Effector memory CD4-positive, alpha-beta T cell (primary cell): ENCODE measurements around the gene KNOP1.

Experiments used
- DNase-seq, 3 donors: peaks; one replicate each; pipeline ENCODE4 v3.0.0-alpha.2; 2020
- H3K27ac ChIP-seq: 2 replicates; pipeline ENCODE4 v1.7.0; 2013; ENCODE audit warnings: mild to moderate bottlenecking, low read length, moderate library complexity; ENCODE audit not compliant: insufficient read depth, poor library complexity, severe bottlenecking
- H3K27me3 ChIP-seq: replicated peaks from 2 replicates; pipeline ENCODE4 v1.7.0; 2013; ENCODE audit warnings: mild to moderate bottlenecking, low read length; ENCODE audit not compliant: insufficient read depth, control insufficient read depth, poor library complexity, severe bottlenecking
- H3K36me3 ChIP-seq: 2 replicates; pipeline ENCODE4 v1.7.0; 2013; ENCODE audit warnings: mild to moderate bottlenecking, low read length, moderate library complexity; ENCODE audit not compliant: control insufficient read depth, insufficient read depth
- H3K4me1 ChIP-seq: 2 replicates; pipeline ENCODE4 v1.7.0; 2013; ENCODE audit warnings: low read length, mild to moderate bottlenecking; ENCODE audit not compliant: control insufficient read depth, insufficient read depth, poor library complexity, severe bottlenecking
- H3K4me3 ChIP-seq: 2 replicates; pipeline ENCODE4 v1.7.0; 2013; ENCODE audit warnings: low read length, low read depth, mild to moderate bottlenecking; ENCODE audit not compliant: insufficient read depth, poor library complexity, severe bottlenecking
- H3K9me3 ChIP-seq: 2 replicates; pipeline ENCODE4 v1.7.0; 2013; ENCODE audit warnings: mild to moderate bottlenecking, low read length, moderate library complexity; ENCODE audit not compliant: control insufficient read depth

The KNOP1 gene

GRCh38 chr16:19754644-19755036, 36.6 kb upstream of the KNOP1 start:
- H3K4me1 ChIP-seq, result no peaks in the 10 kb centered on the region
- H3K27ac ChIP-seq, result no peak overlapping the region

DNA sequence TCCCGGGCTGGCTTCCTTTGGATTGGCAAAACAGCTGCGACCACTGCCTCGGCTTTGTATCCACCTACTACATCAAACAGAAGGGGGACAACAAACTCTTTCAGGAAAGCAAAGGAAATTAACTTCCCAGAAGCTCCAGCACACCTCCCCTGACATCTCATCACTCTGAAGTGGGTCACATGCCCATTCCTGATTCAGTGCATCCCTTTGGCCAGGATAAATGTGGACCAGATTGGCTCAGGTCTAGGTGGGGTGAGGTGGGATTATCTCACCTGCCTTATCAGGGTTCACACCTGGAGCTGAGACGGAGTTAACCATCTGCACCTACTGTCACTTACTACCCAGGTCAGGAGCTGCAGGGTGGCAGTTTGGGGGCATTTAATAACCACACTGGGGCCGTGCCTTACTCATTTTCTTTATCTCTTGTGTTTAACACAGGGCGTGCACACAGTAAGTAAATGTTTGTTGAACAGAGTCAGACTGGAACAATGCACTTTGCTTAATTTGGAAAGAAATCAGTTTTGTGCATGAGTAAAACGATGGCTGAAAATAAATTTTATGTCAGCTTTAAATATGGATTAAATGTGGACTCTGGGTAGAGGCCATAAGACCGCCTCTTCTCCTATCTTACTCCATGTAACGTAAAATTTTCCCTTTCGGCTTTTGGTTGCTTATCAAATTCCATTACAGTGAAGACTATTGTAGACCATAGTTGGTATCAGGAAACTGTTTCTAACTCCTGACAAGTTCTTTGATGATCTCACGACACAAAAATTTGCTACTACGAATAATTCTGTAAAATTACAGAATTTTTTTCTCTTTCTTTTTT, 36.0 kb upstream of the KNOP1 start:
- H3K36me3 ChIP-seq, result no peaks in the 10 kb centered on the region
- H3K27me3 ChIP-seq, result no peaks in the 10 kb centered on the region
- H3K4me1 ChIP-seq, result no peaks in the 10 kb centered on the region
- DNase-seq, result no peak
- no peak overlapping the region for H3K27ac ChIP-seq
- no peaks in the 10 kb centered on the region for H3K9me3 ChIP-seq
- no peak overlapping the region for H3K4me3 ChIP-seq

More at GRCh38 chr16:19754644-19755036, 36.6 kb upstream of the KNOP1 start:
- no peak overlapping the region for H3K4me3 ChIP-seq
- no peaks in the 10 kb centered on the region for H3K36me3 ChIP-seq
- no peak for DNase-seq
- H3K9me3 ChIP-seq, result no peaks in the 10 kb centered on the region
- no peaks in the 10 kb centered on the region for H3K27me3 ChIP-seq

- no peak overlapping the region for H3K4me3 ChIP-seq
- H3K9me3 ChIP-seq, result no peaks in the 10 kb centered on the region
- H3K27ac ChIP-seq, result no peak overlapping the region
- no peaks in the 10 kb centered on the region for H3K27me3 ChIP-seq
- H3K4me1 ChIP-seq, result no peaks in the 10 kb centered on the region
- H3K36me3 ChIP-seq, result no peaks in the 10 kb centered on the region
- no peak for DNase-seq
Measured at GRCh38 chr16:19751478-19752385, 33.7 kb upstream of the KNOP1 start.

DNA sequence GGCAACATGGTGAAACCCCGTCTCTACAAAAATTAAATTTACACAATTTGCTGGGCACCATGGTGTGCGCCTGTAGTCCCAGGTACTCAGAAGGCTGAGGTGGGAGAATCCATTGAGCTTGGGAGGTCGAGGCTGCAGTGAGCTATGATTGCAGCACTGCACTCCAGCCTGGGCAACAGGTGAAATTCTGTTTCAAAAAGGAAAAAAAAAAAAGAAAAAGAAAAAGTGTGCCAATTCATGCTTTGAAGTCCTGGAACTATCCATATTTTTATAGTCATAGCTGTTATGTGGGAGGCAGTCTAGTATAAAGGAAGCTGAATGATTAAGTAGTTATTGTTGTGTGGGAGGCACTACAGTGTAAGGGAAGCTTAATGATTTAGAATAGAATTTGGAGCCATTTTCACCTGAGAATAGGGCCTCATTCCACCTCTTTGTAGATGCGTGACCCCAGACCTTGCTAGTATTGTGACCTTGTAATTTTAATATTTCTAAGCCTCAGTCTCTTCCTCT, 31.6 kb upstream of the KNOP1 start:
- Histone ChIP-seq H3K9me3 (no peaks in the 10 kb centered on the region), H3K27me3 (no peaks in the 10 kb centered on the region), H3K36me3 (no peaks in the 10 kb centered on the region), H3K4me1 (no peaks in the 10 kb centered on the region), H3K27ac (no peak overlapping the region), H3K4me3 (no peak overlapping the region)
- no peak for DNase-seq

DNA sequence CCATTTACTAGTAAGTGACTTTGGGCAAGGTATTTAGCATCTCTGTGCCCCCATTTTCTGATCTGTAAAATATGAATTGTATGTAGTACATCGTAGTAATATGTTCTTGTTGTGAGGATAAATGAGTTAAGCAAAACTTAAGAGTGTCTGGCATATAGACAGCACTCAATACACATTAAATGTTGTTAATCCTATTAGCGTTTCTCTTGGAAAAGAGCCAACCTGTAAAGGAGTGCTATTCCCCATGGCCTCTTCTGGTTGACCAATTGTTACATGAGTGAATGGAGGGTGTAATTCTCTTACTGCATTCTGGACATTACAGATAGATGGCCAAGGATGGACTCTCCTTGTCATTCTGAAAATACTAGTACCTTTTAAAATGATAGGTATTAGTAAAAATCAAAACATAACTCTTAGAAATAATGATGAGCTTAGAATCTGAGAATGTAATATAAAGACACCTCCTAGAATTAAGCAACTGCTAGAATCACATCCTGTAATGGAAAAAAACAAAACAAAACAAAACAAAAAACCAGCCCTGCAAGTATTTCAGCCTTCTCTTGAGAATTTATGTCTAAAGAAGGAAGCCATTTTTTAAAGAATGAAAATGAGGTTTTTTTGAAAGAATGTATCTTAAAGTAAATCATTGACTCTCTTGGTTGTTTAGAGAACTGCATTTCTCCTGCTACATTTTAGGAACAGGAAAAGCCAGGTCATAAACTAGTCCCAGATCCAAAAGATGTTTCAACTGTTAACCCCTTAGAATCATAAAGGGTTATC, 30.6 kb upstream of the KNOP1 start:
- no peaks in the 10 kb centered on the region for H3K4me1 ChIP-seq
- DNase-seq, result no peak
- H3K9me3 ChIP-seq, result no peaks in the 10 kb centered on the region
- no peak overlapping the region for H3K27ac ChIP-seq
- no peaks in the 10 kb centered on the region for H3K36me3 ChIP-seq
- H3K27me3 ChIP-seq, result no peaks in the 10 kb centered on the region
- H3K4me3 ChIP-seq, result no peak overlapping the region

DNA sequence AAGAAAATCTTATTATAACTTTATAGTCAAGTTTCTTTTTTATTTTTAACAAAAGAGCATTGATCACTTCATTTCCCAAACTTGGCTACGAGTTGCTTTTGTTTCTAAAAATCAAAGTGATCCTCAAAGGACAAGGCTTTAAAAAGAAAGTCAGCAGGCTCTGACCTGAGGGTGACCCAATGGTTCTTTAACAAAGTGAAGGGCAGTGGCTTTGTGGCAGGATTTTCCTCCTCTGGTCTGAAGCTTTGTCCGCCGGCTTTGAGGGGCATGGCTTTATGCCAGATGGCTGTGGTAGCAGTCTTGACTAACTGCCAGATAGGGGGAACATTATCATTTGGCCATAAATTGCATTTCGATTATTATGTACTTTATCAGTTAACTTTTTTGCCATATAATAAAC, 28.5 kb upstream of the KNOP1 start:
- H3K9me3 ChIP-seq, result no peaks in the 10 kb centered on the region
- no peaks in the 10 kb centered on the region for H3K4me1 ChIP-seq
- H3K4me3 ChIP-seq, result no peak overlapping the region
- H3K27me3 ChIP-seq, result no peaks in the 10 kb centered on the region
- H3K36me3 ChIP-seq, result no peaks in the 10 kb centered on the region
- no peak for DNase-seq
- H3K27ac ChIP-seq, result no peak overlapping the region

- no peaks in the 10 kb centered on the region for H3K9me3 ChIP-seq
- H3K4me1 ChIP-seq, result no peaks in the 10 kb centered on the region
- no peaks in the 10 kb centered on the region for H3K27me3 ChIP-seq
Measured at GRCh38 chr16:19745286-19746010, 27.4 kb upstream of the KNOP1 start.

DNA sequence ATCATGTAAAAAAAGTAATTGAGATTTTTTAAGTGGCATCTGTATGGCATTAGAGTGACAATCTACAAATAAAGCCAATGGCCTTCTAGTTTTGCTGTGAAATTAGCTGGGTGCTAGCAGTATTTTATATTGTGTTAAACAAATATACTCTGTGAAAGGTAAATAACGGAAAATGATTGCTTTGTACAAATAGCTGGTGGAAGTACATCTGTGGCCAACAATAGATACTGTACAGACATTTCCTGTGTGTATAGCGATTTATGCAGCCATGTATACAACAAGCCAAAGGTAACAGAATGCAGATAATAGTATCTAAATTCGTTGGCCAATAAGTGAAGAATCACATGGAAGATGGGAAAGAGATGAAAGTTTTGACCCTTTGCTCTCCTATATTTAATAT, 26.6 kb upstream of the KNOP1 start:
- no peaks in the 10 kb centered on the region for H3K4me1 ChIP-seq
- H3K4me3 ChIP-seq, result no peak overlapping the region
- H3K36me3 ChIP-seq, result no peaks in the 10 kb centered on the region
- H3K27me3 ChIP-seq, result no peaks in the 10 kb centered on the region
- DNase-seq, result no peak
- no peak overlapping the region for H3K27ac ChIP-seq
- no peaks in the 10 kb centered on the region for H3K9me3 ChIP-seq

More at GRCh38 chr16:19745286-19746010, 27.4 kb upstream of the KNOP1 start:
- Histone ChIP-seq H3K4me3 (no peak overlapping the region), H3K27ac (no peak overlapping the region), H3K36me3 (no peaks in the 10 kb centered on the region)
- no peak for DNase-seq

GRCh38 chr16:19743816-19744159, 25.8 kb upstream of the KNOP1 start:
- Histone ChIP-seq H3K4me1 (no peaks in the 10 kb centered on the region), H3K9me3 (no peaks in the 10 kb centered on the region), H3K4me3 (no peak overlapping the region), H3K27me3 (no peaks in the 10 kb centered on the region), H3K27ac (no peak overlapping the region), H3K36me3 (no peaks in the 10 kb centered on the region)
- no peak for DNase-seq
